RWPE2 (cell line): Measurements from ENCODE around the gene EXOC1.

ENCODE experiments used
- ATAC-seq: fragments of 200-7000 bp; cut with Tn5 transposase; 3 replicates; pipeline ENCODE4 v1.9.1; 2021; ENCODE audit warnings: low read depth
- DNase-seq: peaks from one replicate; pipeline ENCODE4 v3.0.0-alpha.2; 2020; ENCODE audit warnings: low spot score
- H3K27ac ChIP-seq: fragments of 450-650 bp; 2 replicates; pipeline ENCODE4 v1.5.1; 2017; ENCODE audit warnings: mild to moderate bottlenecking; ENCODE audit not compliant: poor library complexity, severe bottlenecking
- H3K27me3 ChIP-seq: fragments of 250-450 bp; sonication (Bioruptor Pico); 2 replicates; pipeline ENCODE4 v1.5.1; 2021; ENCODE audit warnings: mild to moderate bottlenecking, moderate library complexity; ENCODE audit not compliant: insufficient read depth, poor library complexity, severe bottlenecking
- H3K36me3 ChIP-seq: fragments of 250-450 bp; sonication (Bioruptor Pico); 2 replicates; pipeline ENCODE4 v1.5.1; 2020; ENCODE audit warnings: low read depth, mild to moderate bottlenecking, moderate library complexity
- H3K4me1 ChIP-seq: fragments of 250-450 bp; sonication (Bioruptor Pico); 2 replicates; pipeline ENCODE4 v1.5.1; 2021; ENCODE audit warnings: mild to moderate bottlenecking, moderate library complexity; ENCODE audit not compliant: insufficient read depth, poor library complexity, severe bottlenecking
- H3K4me3 ChIP-seq: fragments of 250-450 bp; sonication (Bioruptor Pico); 2 replicates; pipeline ENCODE4 v1.5.1; 2021; ENCODE audit warnings: mild to moderate bottlenecking, moderate library complexity; ENCODE audit not compliant: severe bottlenecking
- H3K9me3 ChIP-seq: fragments of 250-450 bp; sonication (Bioruptor Pico); 2 replicates; pipeline ENCODE4 v1.5.1; 2021; ENCODE audit warnings: mild to moderate bottlenecking, moderate library complexity; ENCODE audit not compliant: severe bottlenecking
- TF ChIP-seq, protein P1 (sequence below): fragments of 450-650 bp; IDR thresholded peaks from one replicate; pipeline ENCODE4 v1.5.1; 2017; ENCODE audit warnings: mild to moderate bottlenecking, moderate library complexity; ENCODE audit not compliant: poor library complexity, severe bottlenecking

EXOC1 gene

DNA sequence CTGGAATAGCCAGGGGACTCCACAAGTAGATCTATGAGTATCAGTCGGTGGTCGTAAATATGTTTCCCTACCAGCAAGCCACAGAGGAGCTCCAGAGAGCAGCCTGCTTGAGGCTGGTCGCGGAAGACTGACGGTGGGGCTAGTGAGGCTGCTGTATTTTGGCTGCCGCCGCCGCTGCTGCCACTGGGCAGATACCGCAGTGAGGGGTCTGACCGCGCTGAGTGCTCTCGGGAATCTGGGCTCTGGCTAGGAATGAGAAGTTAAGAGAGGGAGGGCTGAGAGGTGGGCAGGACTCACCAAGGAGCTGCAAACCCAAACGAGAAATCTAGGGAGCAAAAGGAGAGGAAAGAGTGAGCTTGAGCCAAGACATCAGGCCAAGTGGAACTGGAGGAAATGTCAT lies 33.8 kb upstream of the EXOC1 start, which contains the start of gene EXOC1L:
Gene EXOC1L (plus strand): TSS at position 157 of the 400 bp plus-strand sequence. CDS start 237 bp downstream, at position 394.
- H3K27ac ChIP-seq: no peak within 1 kb of the TSS
- no peaks in the 10 kb centered on the region for H3K27me3 ChIP-seq
- no peaks in the 10 kb centered on the region for H3K36me3 ChIP-seq
- no peaks in the 10 kb centered on the region for H3K9me3 ChIP-seq
- TF ChIP-seq, protein P1, sequence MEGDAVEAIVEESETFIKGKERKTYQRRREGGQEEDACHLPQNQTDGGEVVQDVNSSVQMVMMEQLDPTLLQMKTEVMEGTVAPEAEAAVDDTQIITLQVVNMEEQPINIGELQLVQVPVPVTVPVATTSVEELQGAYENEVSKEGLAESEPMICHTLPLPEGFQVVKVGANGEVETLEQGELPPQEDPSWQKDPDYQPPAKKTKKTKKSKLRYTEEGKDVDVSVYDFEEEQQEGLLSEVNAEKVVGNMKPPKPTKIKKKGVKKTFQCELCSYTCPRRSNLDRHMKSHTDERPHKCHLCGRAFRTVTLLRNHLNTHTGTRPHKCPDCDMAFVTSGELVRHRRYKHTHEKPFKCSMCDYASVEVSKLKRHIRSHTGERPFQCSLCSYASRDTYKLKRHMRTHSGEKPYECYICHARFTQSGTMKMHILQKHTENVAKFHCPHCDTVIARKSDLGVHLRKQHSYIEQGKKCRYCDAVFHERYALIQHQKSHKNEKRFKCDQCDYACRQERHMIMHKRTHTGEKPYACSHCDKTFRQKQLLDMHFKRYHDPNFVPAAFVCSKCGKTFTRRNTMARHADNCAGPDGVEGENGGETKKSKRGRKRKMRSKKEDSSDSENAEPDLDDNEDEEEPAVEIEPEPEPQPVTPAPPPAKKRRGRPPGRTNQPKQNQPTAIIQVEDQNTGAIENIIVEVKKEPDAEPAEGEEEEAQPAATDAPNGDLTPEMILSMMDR: no peak
- ATAC-seq: peak; percentile 27; the same call in 1 of the 3 replicates
- H3K4me3 ChIP-seq: no peak within 1 kb of the TSS
- no peak for DNase-seq
- no peaks in the 10 kb centered on the region for H3K4me1 ChIP-seq

DNA sequence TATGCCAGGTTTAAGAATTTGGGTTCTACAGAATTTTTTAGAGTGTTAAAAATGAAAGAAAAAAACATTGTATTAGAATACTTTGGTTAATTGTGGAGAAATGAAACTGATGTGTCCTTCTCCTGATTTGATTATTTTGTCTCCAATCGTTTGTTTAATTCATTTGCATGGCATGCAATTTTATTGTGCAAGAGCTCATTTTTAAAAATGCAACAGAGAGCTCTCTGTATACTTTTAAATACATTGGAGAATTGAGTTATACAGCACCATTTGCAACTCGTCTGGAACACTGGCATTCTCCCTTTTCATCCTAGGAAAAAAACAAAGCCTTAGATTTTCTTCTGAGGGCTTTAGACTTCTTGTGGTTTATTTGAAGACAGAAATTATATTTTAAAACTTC lies 33.2 kb upstream of the EXOC1 start:
- no peaks in the 10 kb centered on the region for H3K27me3 ChIP-seq
- H3K27ac ChIP-seq: no peak overlapping the region
- no peak overlapping the region for H3K4me3 ChIP-seq
- DNase-seq (no peak), ATAC-seq (no peak)
- no peaks in the 10 kb centered on the region for H3K36me3 ChIP-seq
- TF ChIP-seq, protein P1: no peak
- H3K4me1 ChIP-seq: no peaks in the 10 kb centered on the region
- no peaks in the 10 kb centered on the region for H3K9me3 ChIP-seq

DNA sequence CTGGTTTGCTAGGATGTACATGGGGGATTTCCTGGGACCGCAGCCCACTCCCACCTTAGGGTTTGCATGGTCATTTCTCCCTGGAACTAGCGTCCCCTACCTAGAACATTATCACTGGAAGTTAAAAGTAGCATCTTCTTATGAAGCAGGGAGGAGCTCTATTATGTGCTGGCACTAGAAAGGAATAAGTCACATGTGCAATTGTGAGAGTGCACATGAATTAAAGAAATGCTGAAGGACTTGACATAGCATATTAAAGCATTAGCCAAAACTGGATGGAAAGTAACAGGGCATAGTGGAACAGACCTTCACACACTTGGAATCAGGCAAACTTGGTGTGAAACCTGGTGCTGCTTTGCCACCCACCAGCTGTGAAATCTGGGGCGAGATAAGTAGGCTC lies 31.1 kb upstream of the EXOC1 start:
- no peak for ATAC-seq

DNA sequence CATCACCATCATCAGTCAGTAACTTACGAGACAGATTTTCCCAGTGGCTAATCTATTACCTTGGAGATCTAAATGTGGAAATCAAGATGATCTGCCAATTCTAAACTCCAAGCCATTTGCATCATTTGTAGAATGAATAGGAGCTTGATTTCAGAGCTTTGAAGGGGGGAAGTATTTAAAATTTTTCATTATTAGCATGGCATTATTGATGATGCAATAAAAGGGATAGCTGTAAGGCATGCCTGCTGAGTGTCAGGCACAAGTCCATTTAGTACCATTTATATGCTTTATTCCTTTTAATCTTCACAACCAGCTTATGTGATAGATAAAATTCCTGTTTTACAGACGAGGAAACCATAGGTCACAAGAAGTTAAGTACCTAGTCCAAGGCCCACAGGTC lies 28.6 kb upstream of the EXOC1 start:
- no peak for ATAC-seq

More for the DNA sequence above, 31.1 kb upstream of the EXOC1 start:
- TF ChIP-seq, protein P1: no peak
- Histone ChIP-seq H3K4me3 (no peak overlapping the region), H3K27ac (no peak overlapping the region), H3K9me3 (no peaks in the 10 kb centered on the region), H3K4me1 (no peaks in the 10 kb centered on the region), H3K27me3 (no peaks in the 10 kb centered on the region), H3K36me3 (no peaks in the 10 kb centered on the region)
- DNase-seq: no peak

DNA sequence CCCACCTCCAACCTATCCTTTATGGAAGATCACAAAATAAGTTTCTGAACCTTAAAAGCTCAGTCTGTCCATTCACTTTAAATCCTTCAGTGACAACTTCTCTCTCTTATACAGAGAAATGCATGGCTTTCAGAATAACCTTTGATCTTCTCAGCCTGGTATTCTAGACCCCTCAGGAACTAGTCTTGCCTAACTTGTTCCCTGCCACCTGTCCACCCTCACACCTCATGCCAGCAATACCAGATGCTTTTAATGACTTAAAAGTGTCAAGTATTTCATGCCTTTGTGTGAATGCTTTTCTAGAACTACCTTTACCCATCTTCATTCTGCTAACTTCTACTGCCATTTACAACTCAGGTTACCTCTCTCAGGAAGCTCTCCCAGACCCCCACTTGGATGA lies 26.5 kb upstream of the EXOC1 start:
- H3K36me3 ChIP-seq: no peaks in the 10 kb centered on the region
- H3K27ac ChIP-seq: no peak overlapping the region
- TF ChIP-seq, protein P1: no peak
- no peaks in the 10 kb centered on the region for H3K4me1 ChIP-seq
- DNase-seq (no peak), ATAC-seq (no peak)
- H3K27me3 ChIP-seq: no peaks in the 10 kb centered on the region
- H3K9me3 ChIP-seq: no peaks in the 10 kb centered on the region
- no peak overlapping the region for H3K4me3 ChIP-seq

More for the DNA sequence above, 28.6 kb upstream of the EXOC1 start:
- TF ChIP-seq, protein P1: no peak
- Histone ChIP-seq H3K27ac (no peak overlapping the region), H3K36me3 (no peaks in the 10 kb centered on the region), H3K27me3 (no peaks in the 10 kb centered on the region), H3K4me1 (no peaks in the 10 kb centered on the region), H3K4me3 (no peak overlapping the region), H3K9me3 (no peaks in the 10 kb centered on the region)
- no peak for DNase-seq
